Ovary (tissue), 3 donors: ENCODE results near the gene LMF1.

Experiments
- EP300 ChIP-seq: sonication (generic); formaldehyde crosslinking; IDR thresholded peaks from one replicate; pipeline ENCODE4 v1.6.1; 2017; ENCODE audit warnings: antibody characterized with exemption
- POLR2A ChIP-seq: fragments of 450-650 bp; IDR thresholded peaks from one replicate; pipeline ENCODE4 v1.6.1; 2017; ENCODE audit warnings: antibody characterized with exemption, mild to moderate bottlenecking, moderate library complexity
- TF ChIP-seq, protein P1 (sequence below), 3 donors: fragments of 450-650 bp in 2 of 3; fragments of 200-600 bp in 1 of 3; IDR thresholded peaks; one replicate each; pipeline versions ENCODE4 v1.5.1 to v1.8.0; 2016 to 2022; ENCODE audit warnings: antibody characterized with exemption in 3 of 3, mild to moderate bottlenecking in 1 of 3
- donor health status: DM: no; HTN: no; CAD: no.

DNA sequence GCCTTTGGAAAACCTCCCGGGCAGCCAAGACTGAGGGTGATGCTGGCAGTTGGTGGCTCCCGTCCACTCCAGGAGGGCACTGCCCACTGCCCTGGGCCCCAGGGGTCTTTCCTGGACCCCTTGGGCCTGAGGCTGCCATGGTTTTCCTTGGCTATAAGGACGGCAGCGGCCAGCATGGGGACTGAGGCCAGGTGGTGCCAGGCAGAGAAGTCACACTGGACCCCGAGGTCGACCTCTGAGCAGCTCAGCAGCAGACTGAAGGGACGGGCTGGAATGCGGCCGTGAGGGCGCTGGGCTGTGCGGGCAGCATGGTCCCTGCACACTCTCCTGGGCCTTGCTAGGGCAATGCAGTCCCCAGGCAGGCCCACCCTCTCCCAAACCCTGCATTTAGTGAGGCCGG is 114.7 kb downstream of the LMF1 start:
- TF ChIP-seq, protein P1, sequence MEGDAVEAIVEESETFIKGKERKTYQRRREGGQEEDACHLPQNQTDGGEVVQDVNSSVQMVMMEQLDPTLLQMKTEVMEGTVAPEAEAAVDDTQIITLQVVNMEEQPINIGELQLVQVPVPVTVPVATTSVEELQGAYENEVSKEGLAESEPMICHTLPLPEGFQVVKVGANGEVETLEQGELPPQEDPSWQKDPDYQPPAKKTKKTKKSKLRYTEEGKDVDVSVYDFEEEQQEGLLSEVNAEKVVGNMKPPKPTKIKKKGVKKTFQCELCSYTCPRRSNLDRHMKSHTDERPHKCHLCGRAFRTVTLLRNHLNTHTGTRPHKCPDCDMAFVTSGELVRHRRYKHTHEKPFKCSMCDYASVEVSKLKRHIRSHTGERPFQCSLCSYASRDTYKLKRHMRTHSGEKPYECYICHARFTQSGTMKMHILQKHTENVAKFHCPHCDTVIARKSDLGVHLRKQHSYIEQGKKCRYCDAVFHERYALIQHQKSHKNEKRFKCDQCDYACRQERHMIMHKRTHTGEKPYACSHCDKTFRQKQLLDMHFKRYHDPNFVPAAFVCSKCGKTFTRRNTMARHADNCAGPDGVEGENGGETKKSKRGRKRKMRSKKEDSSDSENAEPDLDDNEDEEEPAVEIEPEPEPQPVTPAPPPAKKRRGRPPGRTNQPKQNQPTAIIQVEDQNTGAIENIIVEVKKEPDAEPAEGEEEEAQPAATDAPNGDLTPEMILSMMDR (IDR thresholded peaks at IDR 0.05), result no peak
- TF ChIP-seq POLR2A, result no peak
- TF ChIP-seq EP300, result no peak
